Immature natural killer cell (primary cell): Measurements from ENCODE around the gene RPL19. TPM values are rescaled to one million over a fixed set of nuclear protein-coding genes. Genes with fewer than 3 reads are reported as not detected.

Experiments used
- DNase-seq, 3 donors: peaks; one replicate each; pipeline ENCODE4 v3.0.0; 2022; ENCODE audit warnings: mixed read lengths in 1 of 3
- H3K27ac Mint-ChIP-seq, 6 donors: one replicate each; pipeline ENCODE4 v1.8.0; 2020; ENCODE audit warnings: mixed read lengths in 6 of 6, mild to moderate bottlenecking in 5 of 6, inconsistent platforms in 4 of 6, moderate library complexity in 3 of 6
- H3K27me3 Mint-ChIP-seq, 3 donors: one replicate each; pipeline ENCODE4 v1.8.0; 2020 to 2021; ENCODE audit warnings: low read depth in 3 of 3, mild to moderate bottlenecking in 3 of 3, mixed read lengths in 3 of 3, moderate library complexity in 3 of 3, inconsistent platforms in 1 of 3
- H3K36me3 Mint-ChIP-seq, 3 donors: one replicate each; pipeline ENCODE4 v1.8.0; 2020; ENCODE audit warnings: mixed read lengths in 3 of 3, inconsistent platforms in 2 of 3, mild to moderate bottlenecking in 2 of 3
- H3K4me1 Mint-ChIP-seq, 2 donors: one replicate each; pipeline ENCODE4 v1.8.0; 2020; ENCODE audit warnings: inconsistent platforms in 2 of 2, mild to moderate bottlenecking in 2 of 2, mixed read lengths in 2 of 2, moderate library complexity in 1 of 2
- H3K4me3 Mint-ChIP-seq, 5 donors: one replicate each; pipeline ENCODE4 v1.8.0; 2020; ENCODE audit warnings: mild to moderate bottlenecking in 5 of 5, mixed read lengths in 5 of 5, inconsistent platforms in 3 of 5, moderate library complexity in 3 of 5
- H3K9me3 Mint-ChIP-seq, 6 donors: one replicate each; pipeline ENCODE4 v1.8.0; 2020; ENCODE audit warnings: mild to moderate bottlenecking in 6 of 6, mixed read lengths in 6 of 6, inconsistent platforms in 4 of 6, moderate library complexity in 3 of 6
- polyA plus RNA-seq, 3 donors: library from polyadenylated mRNA; unstranded; fragments of 300-500 nt; fragmentation: Illumina TruSeq; gene quantifications; one replicate each; pipeline ENCODE4 v1.2.3, GENCODE V29; 2021

RPL19 gene
- polyA plus RNA-seq, 3 donors from 2014 or later, result 1,129 to 1,798 (median 1,451) TPM

DNA sequence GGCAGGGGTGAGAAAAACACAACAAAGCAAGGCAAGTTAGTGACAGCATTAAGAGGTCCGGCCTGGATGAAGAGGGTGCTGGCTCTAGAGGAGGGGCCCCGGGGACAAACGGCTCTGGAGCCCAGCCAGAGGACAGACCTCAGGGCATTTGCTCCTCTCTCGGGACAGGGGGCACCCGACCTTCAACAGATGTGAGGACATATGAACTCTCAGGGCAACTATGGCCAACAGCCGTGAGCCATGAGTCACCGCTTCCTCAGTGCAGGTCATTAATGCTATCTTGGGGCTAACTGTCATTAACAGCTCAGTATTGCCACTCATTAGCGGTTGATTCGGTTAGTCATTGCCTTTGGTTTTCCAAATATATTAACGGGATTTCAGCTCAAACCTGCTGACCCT is 24.4 kb upstream of the RPL19 start:
- Mint-ChIP-seq H3K4me3 (no peak overlapping the region), H3K9me3 (no peaks in the 10 kb centered on the region), H3K27ac (no peak overlapping the region), H3K27me3 (peaks cover 0 to 4% (median 3%) of the 10 kb centered on the region in 3 donors), H3K36me3 (peaks cover 0 to 10% (median 5%) of the 10 kb centered on the region in 3 donors), H3K4me1 (peaks cover 3 to 6% of the 10 kb centered on the region in 2 donors)
- no peak for DNase-seq

DNA sequence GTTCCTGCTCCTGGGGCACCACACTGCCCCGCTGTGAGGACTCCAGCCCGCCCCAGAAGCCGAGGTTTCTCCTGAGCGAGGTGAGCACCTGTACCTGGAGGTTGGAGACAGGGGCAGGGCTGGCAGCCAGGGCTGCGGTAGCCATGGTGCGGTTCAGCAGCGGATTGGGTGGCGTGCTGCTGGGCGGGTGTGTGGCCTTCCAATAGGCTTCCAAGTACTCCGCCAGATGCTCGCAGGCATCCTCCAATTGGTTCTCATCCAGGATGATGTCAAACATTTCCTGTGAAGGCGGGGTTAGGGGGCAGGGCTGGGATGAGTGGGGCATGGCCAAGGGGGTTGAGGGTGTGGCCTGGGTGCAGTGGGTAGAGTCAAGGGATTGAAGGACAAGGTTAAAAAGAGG is 22.8 kb upstream of the RPL19 start:
- no peak for DNase-seq
- peak overlapping the region in 1 of 6 donors; percentile 7 for H3K27ac Mint-ChIP-seq

DNA sequence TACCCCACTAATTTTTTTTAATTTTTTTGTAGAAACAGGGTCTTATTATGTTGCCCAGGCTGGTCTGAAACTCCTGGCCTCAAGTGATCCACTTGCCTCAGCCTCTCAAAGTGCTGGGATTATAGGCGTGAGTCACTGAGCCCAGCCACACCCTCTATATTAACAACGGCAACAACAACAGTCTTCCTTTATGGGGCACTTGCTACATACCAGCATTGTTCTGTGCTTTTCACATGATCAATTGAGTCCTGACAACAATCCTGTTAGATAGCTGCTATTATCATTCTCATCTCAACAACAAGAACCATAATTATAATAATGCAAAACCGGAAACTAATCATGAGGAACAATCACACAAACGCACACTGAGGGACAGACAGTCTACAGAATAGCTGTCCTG is 21.5 kb upstream of the RPL19 start:
- Mint-ChIP-seq H3K27me3 (peaks cover 0 to 3% (median 0%) of the 10 kb centered on the region in 3 donors), H3K4me1 (peaks cover 3 to 6% of the 10 kb centered on the region in 2 donors), H3K27ac (no peak overlapping the region), H3K4me3 (no peak overlapping the region), H3K36me3 (peaks cover 5 to 20% (median 13%) of the 10 kb centered on the region in 3 donors), H3K9me3 (no peaks in the 10 kb centered on the region)
- no peak for DNase-seq

More for the DNA sequence above, 22.8 kb upstream of the RPL19 start:
- H3K36me3 Mint-ChIP-seq, result peaks cover 0 to 10% (median 5%) of the 10 kb centered on the region in 3 donors
- no peaks in the 10 kb centered on the region for H3K9me3 Mint-ChIP-seq
- H3K4me3 Mint-ChIP-seq, result no peak overlapping the region
- no peaks in the 10 kb centered on the region for H3K27me3 Mint-ChIP-seq
- peaks cover 3 to 6% of the 10 kb centered on the region in 2 donors for H3K4me1 Mint-ChIP-seq

DNA sequence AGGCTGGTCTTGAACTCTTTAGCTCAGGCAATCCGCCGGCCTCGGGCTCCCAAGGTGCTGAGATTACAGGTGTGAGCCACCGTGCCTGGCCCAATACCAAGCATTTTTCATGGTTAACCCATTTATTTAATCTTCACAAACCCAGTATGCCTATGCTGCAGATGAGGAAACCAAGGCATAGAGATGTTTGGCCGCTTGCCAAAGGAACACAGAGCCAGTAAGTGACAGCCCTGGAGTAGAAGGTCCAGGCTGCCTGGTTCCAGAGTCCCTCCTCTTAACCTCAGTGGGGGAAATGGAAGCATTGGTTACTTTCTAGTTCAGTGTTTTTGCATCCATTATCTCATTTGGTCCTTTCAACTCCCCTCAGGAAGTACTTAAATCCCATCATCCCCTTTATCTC is 18.8 kb upstream of the RPL19 start:
- peaks cover 7 to 19% (median 12%) of the 10 kb centered on the region in 3 donors for H3K36me3 Mint-ChIP-seq

DNA sequence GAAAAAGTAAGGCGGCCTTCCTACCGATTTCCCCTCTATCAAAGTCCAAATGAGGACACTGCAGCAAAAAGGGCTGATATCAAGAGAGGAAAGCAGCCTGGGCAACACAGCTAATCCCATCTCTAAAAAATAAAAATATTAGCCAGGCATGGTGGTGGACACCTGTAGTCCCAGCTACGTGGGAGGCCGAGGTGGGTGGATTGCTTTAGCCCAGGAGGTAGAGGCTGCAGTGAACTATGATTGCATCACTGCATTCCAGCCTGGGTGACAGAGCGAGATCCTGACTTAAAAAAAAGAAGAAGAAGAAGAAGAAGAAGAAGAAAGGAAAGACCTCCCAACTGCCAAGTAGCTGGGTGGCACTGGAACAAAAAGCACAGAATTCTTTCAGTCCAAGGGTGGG is 17.0 kb upstream of the RPL19 start:
- no peaks in the 10 kb centered on the region for H3K4me1 Mint-ChIP-seq
- no peak for DNase-seq
- H3K27ac Mint-ChIP-seq, result no peak overlapping the region
- H3K9me3 Mint-ChIP-seq, result no peaks in the 10 kb centered on the region
- no peak overlapping the region for H3K4me3 Mint-ChIP-seq
- peaks cover 7 to 14% (median 8%) of the 10 kb centered on the region in 3 donors for H3K36me3 Mint-ChIP-seq
- peaks cover 0 to 3% (median 0%) of the 10 kb centered on the region in 3 donors for H3K27me3 Mint-ChIP-seq

More for the DNA sequence above, 18.8 kb upstream of the RPL19 start:
- DNase-seq, result no peak
- Mint-ChIP-seq H3K27ac (no peak overlapping the region), H3K27me3 (peaks cover 0 to 3% (median 0%) of the 10 kb centered on the region in 3 donors), H3K4me1 (no peaks in the 10 kb centered on the region), H3K4me3 (no peak overlapping the region), H3K9me3 (no peaks in the 10 kb centered on the region)

DNA sequence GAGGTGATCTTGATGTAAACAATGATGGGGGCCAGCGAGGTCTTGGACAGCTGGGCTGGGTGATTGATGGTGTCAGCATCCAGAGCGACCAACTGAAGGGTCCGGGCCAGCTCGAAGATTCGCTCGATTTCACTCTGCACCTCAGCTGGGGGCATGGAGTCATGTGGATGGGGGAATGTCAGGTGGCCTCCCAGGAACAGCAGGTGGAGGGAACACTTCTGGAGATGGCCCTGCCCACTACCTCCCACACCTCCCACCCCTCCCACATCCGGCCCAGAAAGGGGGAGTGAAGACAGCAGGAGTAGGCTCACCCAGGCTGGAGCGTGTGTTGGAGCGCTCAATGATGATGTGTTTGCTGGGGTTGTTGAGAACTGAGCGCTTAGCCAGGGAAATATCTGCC is 16.4 kb upstream of the RPL19 start:
- H3K4me1 Mint-ChIP-seq, result no peaks in the 10 kb centered on the region
- no peaks in the 10 kb centered on the region for H3K9me3 Mint-ChIP-seq
- no peak for DNase-seq
- H3K27me3 Mint-ChIP-seq, result peaks cover 0 to 5% (median 0%) of the 10 kb centered on the region in 3 donors
- no peak overlapping the region for H3K27ac Mint-ChIP-seq
- H3K36me3 Mint-ChIP-seq, result peaks cover 7 to 11% (median 8%) of the 10 kb centered on the region in 3 donors
- no peak overlapping the region for H3K4me3 Mint-ChIP-seq

DNA sequence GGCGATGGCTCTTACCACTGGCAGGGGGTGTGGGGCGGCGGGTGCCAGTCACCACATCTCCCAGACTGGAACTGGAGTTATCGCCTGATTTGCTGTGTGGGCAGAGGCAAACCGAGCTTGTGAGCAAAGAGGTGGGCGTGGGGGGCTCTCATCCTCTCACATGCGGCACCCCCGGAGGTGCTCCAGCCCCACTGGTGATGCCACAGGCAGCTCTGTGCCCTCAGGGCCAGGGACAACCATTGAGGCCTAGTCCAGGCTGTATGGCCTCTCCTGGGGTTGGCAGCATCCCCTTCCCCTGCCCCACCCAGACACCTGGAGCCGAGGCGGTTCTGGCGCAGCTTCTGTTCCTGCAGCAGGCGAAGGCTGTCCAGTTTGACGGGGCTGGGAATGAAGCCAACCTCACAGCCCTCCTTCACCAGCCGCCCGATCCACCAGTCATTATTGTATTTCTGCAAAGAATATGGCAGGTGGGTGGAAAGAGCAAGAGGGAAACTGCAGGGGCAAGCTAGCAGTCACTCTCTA is 13.5 kb upstream of the RPL19 start:
- Mint-ChIP-seq H3K4me3 (no peak overlapping the region), H3K27me3 (peaks cover 0 to 5% (median 0%) of the 10 kb centered on the region in 3 donors), H3K27ac (no peak overlapping the region), H3K4me1 (no peaks in the 10 kb centered on the region), H3K9me3 (no peaks in the 10 kb centered on the region), H3K36me3 (peaks cover 7 to 11% (median 8%) of the 10 kb centered on the region in 3 donors)
- no peak for DNase-seq

DNA sequence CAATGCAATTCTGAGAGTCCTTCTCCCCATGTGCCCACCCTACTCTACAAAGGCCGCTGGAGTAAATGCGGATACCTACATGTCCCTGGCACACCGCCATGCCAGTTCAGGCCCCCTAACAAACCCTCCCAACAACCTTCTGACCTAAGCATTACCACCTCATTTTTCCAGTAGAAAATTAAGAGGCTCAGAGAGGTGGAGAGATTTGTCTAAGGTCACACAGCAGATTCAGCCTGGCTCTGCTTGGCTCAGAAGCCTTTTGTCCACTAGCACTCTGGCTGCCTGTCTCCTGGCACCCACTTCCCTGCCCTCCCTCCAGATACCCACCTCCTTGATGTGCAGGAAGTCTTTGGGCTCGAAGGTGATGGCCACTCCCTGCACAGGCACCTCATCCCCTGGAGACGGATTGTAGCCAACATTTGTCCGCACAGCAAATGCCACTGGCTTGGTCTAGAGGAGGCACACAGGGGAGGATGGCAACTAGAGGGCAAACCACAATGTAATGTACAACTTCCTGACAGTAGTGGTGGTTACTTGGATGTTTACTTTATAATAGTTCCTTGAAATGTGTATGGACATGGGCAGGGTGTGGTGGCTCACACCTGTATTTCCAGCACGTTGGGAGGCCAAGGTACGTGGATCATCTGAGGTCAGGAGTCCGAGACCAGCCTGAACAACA is 12.8 kb upstream of the RPL19 start:
- Mint-ChIP-seq H3K9me3 (no peaks in the 10 kb centered on the region), H3K4me3 (no peak overlapping the region), H3K4me1 (peaks cover 1 to 3% of the 10 kb centered on the region in 2 donors), H3K27me3 (peaks cover 0 to 5% (median 0%) of the 10 kb centered on the region in 3 donors), H3K36me3 (peaks cover 8 to 12% (median 11%) of the 10 kb centered on the region in 3 donors), H3K27ac (no peak overlapping the region)
- DNase-seq, result no peak

DNA sequence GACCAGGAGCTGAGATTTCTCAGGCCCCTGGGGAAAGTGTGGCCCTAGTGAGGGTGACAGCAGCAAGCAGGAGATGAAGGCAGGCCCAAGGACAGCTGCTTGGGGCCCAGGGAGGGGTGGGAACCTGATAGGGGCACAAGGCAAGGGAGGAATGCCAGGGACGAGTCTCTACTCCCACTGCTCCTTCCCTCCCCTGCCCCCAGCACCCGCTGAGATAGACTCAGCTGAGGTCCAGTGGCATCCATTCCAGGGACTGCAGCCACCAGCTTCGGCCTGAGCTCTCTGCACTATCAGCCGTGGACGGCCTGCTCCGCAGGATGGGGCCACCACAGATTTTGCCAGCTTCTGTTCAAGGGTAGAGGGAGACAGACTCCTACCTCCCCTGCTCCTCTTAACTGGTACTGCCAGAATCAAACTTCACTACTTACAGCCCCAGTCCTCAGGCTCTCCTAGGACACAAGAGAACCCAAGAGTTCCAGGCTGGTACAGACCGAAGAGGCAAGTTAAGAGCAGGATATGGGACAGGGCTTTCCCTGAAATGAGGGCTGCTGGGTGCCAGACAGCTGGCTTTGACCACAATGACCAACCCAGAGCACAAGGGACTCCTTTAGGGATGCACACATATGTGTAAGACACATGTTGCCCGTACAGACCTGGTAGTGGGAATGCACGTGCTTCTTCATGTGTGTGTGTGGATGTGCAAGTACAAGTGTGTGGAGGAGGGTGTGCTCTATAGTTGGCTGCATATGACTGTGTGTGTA is 8.2 kb upstream of the RPL19 start:
- H3K4me1 Mint-ChIP-seq, result peaks cover 22% of the 10 kb centered on the region in 2 donors
- peak overlapping the region in 2 of 6 donors; percentile 8 to 62 for H3K27ac Mint-ChIP-seq
- no peaks in the 10 kb centered on the region for H3K9me3 Mint-ChIP-seq
- H3K36me3 Mint-ChIP-seq, result peaks cover 4 to 8% (median 7%) of the 10 kb centered on the region in 3 donors
- H3K27me3 Mint-ChIP-seq, result peaks cover 0 to 3% (median 1%) of the 10 kb centered on the region in 3 donors
- no peak for DNase-seq
- H3K4me3 Mint-ChIP-seq, result no peak overlapping the region

DNA sequence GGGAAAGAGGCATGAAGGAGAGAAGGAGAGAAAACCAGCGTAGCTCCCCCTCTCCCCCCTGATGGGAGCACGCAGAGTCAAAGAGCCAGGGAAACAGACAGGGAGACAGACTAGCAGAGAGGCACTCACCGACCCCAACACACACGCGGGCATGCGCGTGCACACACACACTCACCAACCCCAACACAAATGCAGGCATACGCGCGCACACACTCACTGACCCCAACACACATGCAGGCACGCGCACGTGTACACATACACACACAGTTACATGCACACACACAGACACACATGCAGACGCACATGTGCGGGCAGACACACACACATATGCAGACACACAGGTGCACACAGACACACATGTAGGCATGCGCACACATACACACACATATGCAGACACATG is 7.2 kb upstream of the RPL19 start:
- Mint-ChIP-seq H3K36me3 (peaks cover 4 to 8% (median 7%) of the 10 kb centered on the region in 3 donors), H3K27ac (peak overlapping the region in 1 of 6 donors; percentile 33)

DNA sequence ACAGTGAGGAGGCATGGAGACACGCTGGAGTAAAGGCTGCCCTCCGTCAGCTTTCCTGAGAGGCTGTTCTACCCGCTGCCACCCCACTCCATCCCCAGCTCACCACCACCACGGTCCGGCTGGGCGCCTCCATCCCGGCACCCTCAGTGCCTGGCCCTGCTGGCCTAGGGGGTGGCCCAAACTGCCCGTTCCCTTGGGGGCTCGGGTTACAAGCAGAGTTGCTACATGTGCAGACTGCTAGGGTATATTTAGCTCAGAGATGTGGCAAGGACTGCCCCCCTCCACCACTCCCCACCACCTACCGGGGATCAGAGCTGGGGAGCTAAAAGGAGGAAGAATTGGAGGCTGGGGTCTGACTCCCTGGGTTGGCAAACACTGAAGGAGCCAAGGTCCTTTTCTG is 6.7 kb upstream of the RPL19 start:
- no peak overlapping the region for H3K4me3 Mint-ChIP-seq
- no peak overlapping the region for H3K27ac Mint-ChIP-seq
- H3K36me3 Mint-ChIP-seq, result peaks cover 4 to 8% (median 7%) of the 10 kb centered on the region in 3 donors
- H3K9me3 Mint-ChIP-seq, result no peaks in the 10 kb centered on the region
- H3K4me1 Mint-ChIP-seq, result peaks cover 25 to 27% of the 10 kb centered on the region in 2 donors
- H3K27me3 Mint-ChIP-seq, result peaks cover 0 to 3% (median 0%) of the 10 kb centered on the region in 3 donors
- no peak for DNase-seq

More for the DNA sequence above, 7.2 kb upstream of the RPL19 start:
- Mint-ChIP-seq H3K9me3 (no peaks in the 10 kb centered on the region), H3K4me3 (no peak overlapping the region), H3K27me3 (peaks cover 0 to 3% (median 1%) of the 10 kb centered on the region in 3 donors), H3K4me1 (peaks cover 22 to 23% of the 10 kb centered on the region in 2 donors)
- no peak for DNase-seq

DNA sequence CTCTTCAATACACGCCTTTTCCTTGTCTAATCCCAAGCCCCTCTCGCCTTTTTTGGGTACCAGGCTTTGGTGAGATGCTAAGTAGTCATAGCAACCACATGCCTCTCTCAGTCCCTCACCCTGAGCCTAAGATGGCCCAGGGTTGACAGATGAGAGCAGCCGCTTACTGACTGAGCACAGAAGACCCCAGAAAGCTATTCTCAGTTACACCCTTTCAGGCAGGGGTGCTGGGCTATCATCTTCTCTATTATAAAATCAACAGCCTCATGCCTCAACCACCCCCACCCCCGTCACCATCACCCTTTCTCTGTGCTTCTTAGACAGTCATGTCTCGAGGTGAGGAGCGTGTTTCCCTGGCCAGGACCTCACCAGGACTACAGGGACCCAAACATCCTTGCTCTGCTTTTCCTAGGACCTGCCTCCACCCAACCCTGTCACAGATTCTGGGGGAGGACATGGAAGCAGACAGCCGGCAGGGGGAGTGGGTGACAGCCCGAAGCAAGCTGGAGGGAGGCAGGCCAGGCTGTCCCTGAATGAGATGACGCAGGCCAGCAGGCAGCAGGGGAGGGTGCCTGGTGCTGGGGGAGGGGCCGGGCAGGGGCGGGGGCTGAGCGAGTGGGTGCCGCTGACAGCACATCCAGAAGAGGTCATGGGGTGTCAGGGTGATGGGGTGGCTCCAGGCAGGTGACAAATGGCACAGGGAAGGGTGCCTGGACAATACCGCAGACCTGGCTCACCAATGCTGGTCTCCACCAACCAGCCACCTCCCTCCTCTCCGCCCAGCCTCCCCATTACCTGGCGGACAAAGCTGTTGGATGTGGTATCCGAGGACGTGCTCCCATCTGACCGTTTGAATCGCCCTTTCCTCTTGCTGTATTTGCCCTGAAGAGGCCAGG is 5.7 kb upstream of the RPL19 start:
- Mint-ChIP-seq H3K27ac (peak overlapping the region in 5 of 6 donors; percentile 0 to 46 (median 24)), H3K9me3 (no peaks in the 10 kb centered on the region), H3K4me1 (peaks cover 35 to 36% of the 10 kb centered on the region in 2 donors), H3K4me3 (no peak overlapping the region), H3K27me3 (peaks cover 0 to 3% (median 3%) of the 10 kb centered on the region in 3 donors), H3K36me3 (peaks cover 4 to 8% (median 7%) of the 10 kb centered on the region in 3 donors)
- DNase-seq, result no peak

DNA sequence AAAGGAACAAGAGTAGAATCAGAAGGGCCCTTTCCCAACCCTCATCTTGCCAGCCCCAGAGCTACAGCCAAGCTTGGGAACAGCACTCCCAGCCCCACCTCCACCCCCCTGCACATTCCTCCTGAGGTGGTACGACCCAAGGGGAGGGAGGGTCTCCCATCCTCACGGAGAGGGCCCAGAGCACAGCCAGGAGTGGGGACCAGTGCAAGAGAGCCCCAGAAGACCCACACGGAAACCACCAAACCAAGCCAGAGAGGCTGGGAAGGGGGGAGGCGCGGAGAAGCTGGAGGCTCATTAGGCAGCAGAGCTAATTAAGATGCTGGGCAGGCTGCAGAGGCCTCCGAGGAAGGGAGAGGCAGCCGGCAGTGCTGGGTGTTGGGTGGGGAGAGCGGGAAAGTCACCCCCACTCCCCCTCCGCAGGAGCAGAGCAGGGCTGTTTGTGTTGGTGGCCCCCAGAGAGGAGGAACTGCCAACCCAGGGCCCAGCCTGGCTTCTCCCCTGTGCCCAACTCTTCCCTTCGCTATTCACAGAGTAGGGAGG is 5.0 kb upstream of the RPL19 start:
- Mint-ChIP-seq H3K27me3 (peaks cover 4 to 7% (median 7%) of the 10 kb centered on the region in 3 donors), H3K27ac (peak overlapping the region in 4 of 6 donors; percentile 40 to 82 (median 78)), H3K4me1 (peaks cover 42 to 43% of the 10 kb centered on the region in 2 donors), H3K9me3 (no peaks in the 10 kb centered on the region), H3K4me3 (peak overlapping the region in 2 of 5 donors; percentile 5 to 80), H3K36me3 (peaks cover 4 to 8% (median 7%) of the 10 kb centered on the region in 3 donors)
- no peak for DNase-seq
